Body of pancreas (tissue), 4 donors: Measurements from ENCODE around the gene PSMG4. TPM values are rescaled to one million over a fixed set of nuclear protein-coding genes. Genes with fewer than 3 reads are reported as not detected.

ENCODE experiments used
- ATAC-seq: fragments of 150-250 bp; one replicate; pipeline ENCODE4 v1.9.1; 2016
- DNase-seq, 4 donors: peaks; one replicate each; pipeline ENCODE4 v3.0.0-alpha.2; 2019
- H3K27ac ChIP-seq, 4 donors: fragments of 200-600 bp; sonication (generic); 1 replicate in 3 of 4; 2 replicates in 1 of 4; pipeline versions ENCODE4 v1.5.1 to v1.6.1; 2016 to 2019; ENCODE audit warnings: mild to moderate bottlenecking in 1 of 4, mixed read lengths in 1 of 4, moderate library complexity in 1 of 4
- H3K27me3 ChIP-seq, 2 donors: fragments of 200-600 bp; sonication (generic); one replicate each; pipeline ENCODE4 v1.6.0; 2016; ENCODE audit warnings: mild to moderate bottlenecking in 1 of 2
- H3K36me3 ChIP-seq, 2 donors: fragments of 200-600 bp; sonication (generic); replicated peaks in 1 of 2; 2 replicates each; pipeline ENCODE4 v1.5.1; 2016; ENCODE audit warnings: low read depth in 2 of 2; ENCODE audit not compliant: insufficient read depth in 1 of 2
- H3K4me1 ChIP-seq: fragments of 200-600 bp; sonication (generic); one replicate; pipeline ENCODE4 v1.6.0; 2016
- H3K4me3 ChIP-seq, 2 donors: fragments of 200-600 bp; sonication (generic); 1 replicate in 1 of 2; 2 replicates in 1 of 2; pipeline ENCODE4 v1.5.1; 2016 to 2019
- H3K9me3 ChIP-seq, 3 donors: fragments of 200-600 bp; sonication (generic); 1 replicate in 2 of 3; 2 replicates in 1 of 3; pipeline ENCODE4 v1.5.1; 2016
- CTCF ChIP-seq, 7 experiments: fragments of 450-650 bp in 4 of 7; fragments of 200-600 bp in 3 of 7; sonication (generic) in 3 of 7; IDR thresholded peaks; one replicate each; pipeline ENCODE4 v1.5.1; 2016 to 2019; ENCODE audit warnings: antibody characterized with exemption in 7 of 7
- POLR2A ChIP-seq, 3 donors: fragments of 450-650 bp; IDR thresholded peaks; one replicate each; pipeline ENCODE4 v1.6.1; 2016; ENCODE audit warnings: antibody characterized with exemption in 3 of 3, mild to moderate bottlenecking in 2 of 3
- WGBS, 2 donors: methylation state at CpG; one replicate each; pipeline ENCODE4 v1.1.5; 2017; 5-methylcytosine and 5-hydroxymethylcytosine counted together
- intact Hi-C: fragments of 100-400 bp; cut with DNase I; formaldehyde crosslinking; loops from one replicate; pipeline ENCODE4 v1.15.1; 2023
- total RNA-seq, 2 donors: library from RNA; depleted of rRNA; stranded (reverse); fragments of >200 nt; gene quantifications; one replicate each; pipeline ENCODE4 v1.1.0, GENCODE V29; 2016

The PSMG4 gene
- total RNA-seq, 2 donors from 2014 or later, result 10.9 to 11.2 TPM

GRCh38 chr6:3283641-3284435 lies 25.1 kb downstream of the PSMG4 start:
- DNase-seq, result peak in 1 of 4 donors; percentile 8
- no peaks in the 10 kb centered on the region for H3K4me1 ChIP-seq
- no peaks in the 10 kb centered on the region for H3K9me3 ChIP-seq
- H3K27ac ChIP-seq, result no peak overlapping the region
- H3K36me3 ChIP-seq, result peaks cover 0 to 4% of the 10 kb centered on the region in 2 donors
- no peak overlapping the region for H3K4me3 ChIP-seq
- H3K27me3 ChIP-seq, result no peaks in the 10 kb centered on the region
- intact Hi-C loops, result loop anchor here (5.0 to 10.0 kb wide), 3 partner anchors 171 to 448 kb away; partner anchors contain the start of gene SLC22A23
- no peak for ATAC-seq
- TF ChIP-seq POLR2A (IDR thresholded peaks at IDR 0.05) (no peak), CTCF (IDR thresholded peaks at IDR 0.05) (no peak)
- 81 to 86% methylated on average over 17 to 23 of the region's 23 CpGs for WGBS, 2 donors

GRCh38 chr6:3284436-3284876 lies 25.7 kb downstream of the PSMG4 start:
- Histone ChIP-seq H3K27me3 (no peaks in the 10 kb centered on the region), H3K4me3 (no peak overlapping the region), H3K27ac (no peak overlapping the region), H3K4me1 (no peaks in the 10 kb centered on the region), H3K9me3 (no peaks in the 10 kb centered on the region), H3K36me3 (peaks cover 0 to 4% of the 10 kb centered on the region in 2 donors)
- ATAC-seq (no peak), DNase-seq (peak in 1 of 4 donors; percentile 39)
- TF ChIP-seq POLR2A (IDR thresholded peaks at IDR 0.05) (no peak), CTCF (IDR thresholded peaks at IDR 0.05) (no peak)
- WGBS, 2 donors, result 85 to 89% methylated on average over 8 to 17 of the region's 17 CpGs
- intact Hi-C loops, result loop anchor here (5.0 to 10.0 kb wide), 3 partner anchors 170 to 448 kb away; partner anchors contain the start of gene SLC22A23

- WGBS, 2 donors, result 89 to 93% methylated on average over 9 to 19 of the region's 19 CpGs
- H3K27ac ChIP-seq, result no peak overlapping the region
- peak in 1 of 4 donors; percentile 7 for DNase-seq
Measured at GRCh38 chr6:3285049-3285639, 26.4 kb downstream of the PSMG4 start.

GRCh38 chr6:3285732-3286131 lies 27.0 kb downstream of the PSMG4 start:
- peak in 1 of 4 donors; percentile 7 for DNase-seq
- WGBS, 2 donors, result 84 to 85% methylated on average over 11 to 13 of the region's 14 CpGs
- Histone ChIP-seq H3K27ac (no peak overlapping the region), H3K4me1 (no peaks in the 10 kb centered on the region), H3K27me3 (no peaks in the 10 kb centered on the region), H3K4me3 (no peak overlapping the region), H3K9me3 (no peaks in the 10 kb centered on the region), H3K36me3 (peaks cover 0 to 4% of the 10 kb centered on the region in 2 donors)
- TF ChIP-seq CTCF (IDR thresholded peaks at IDR 0.05) (no peak), POLR2A (IDR thresholded peaks at IDR 0.05) (no peak)
- intact Hi-C loops, result loop anchor here (10.0 kb wide), 2 partner anchors 169 to 229 kb away; partner anchors contain the start of gene SLC22A23
- no peak for ATAC-seq

More at GRCh38 chr6:3285049-3285639, 26.4 kb downstream of the PSMG4 start:
- no peak for ATAC-seq
- Histone ChIP-seq H3K36me3 (peaks cover 0 to 4% of the 10 kb centered on the region in 2 donors), H3K9me3 (no peaks in the 10 kb centered on the region), H3K4me3 (no peak overlapping the region), H3K4me1 (no peaks in the 10 kb centered on the region), H3K27me3 (no peaks in the 10 kb centered on the region)
- intact Hi-C loops, result loop anchor here (10.0 kb wide), 2 partner anchors 170 to 230 kb away; partner anchors contain the start of gene SLC22A23
- TF ChIP-seq POLR2A (IDR thresholded peaks at IDR 0.05), result no peak

GRCh38 chr6:3286641-3287171 lies 28.0 kb downstream of the PSMG4 start:
- Histone ChIP-seq H3K9me3 (no peaks in the 10 kb centered on the region), H3K36me3 (peaks cover 0 to 4% of the 10 kb centered on the region in 2 donors), H3K4me3 (no peak overlapping the region), H3K4me1 (no peaks in the 10 kb centered on the region), H3K27ac (no peak overlapping the region), H3K27me3 (no peaks in the 10 kb centered on the region)
- peak in 1 of 4 donors; percentile 10 for DNase-seq
- TF ChIP-seq CTCF (IDR thresholded peaks at IDR 0.05), result no peak
- no peak for TF ChIP-seq POLR2A (IDR thresholded peaks at IDR 0.05)
- no peak for ATAC-seq
- WGBS, 2 donors, result 92 to 95% methylated on average over 11 to 24 of the region's 24 CpGs
- intact Hi-C loops, result loop anchor here (10.0 kb wide), 2 partner anchors 168 to 228 kb away; partner anchors contain the start of gene SLC22A23
